Left ventricle myocardium inferior (tissue), 1 donor: ENCODE measurements around the gene KIAA1958. TPM values are rescaled to one million over a fixed set of nuclear protein-coding genes. Genes with fewer than 3 reads are reported as not detected.
A peak's percentile ranks its signal among the peaks of the same experiment; 100 is the strongest.

Source experiments
- DNase-seq: peaks from one replicate; pipeline ENCODE4 v3.0.0-alpha.2; 2020
- H3K27ac ChIP-seq: fragments of 200-600 bp; replicated peaks from 2 replicates; pipeline ENCODE4 v1.8.0; 2021
- H3K27me3 ChIP-seq: fragments of 200-600 bp; 2 replicates; pipeline ENCODE4 v1.8.0; 2021; ENCODE audit warnings: low read depth
- H3K36me3 ChIP-seq: fragments of 200-600 bp; 2 replicates; pipeline ENCODE4 v1.8.0; 2021
- H3K4me1 ChIP-seq: fragments of 200-600 bp; 2 replicates; pipeline ENCODE4 v1.8.0; 2021
- H3K4me3 ChIP-seq: fragments of 200-600 bp; 2 replicates; pipeline ENCODE4 v1.8.0; 2021; ENCODE audit warnings: mild to moderate bottlenecking, moderate library complexity
- H3K9me3 ChIP-seq: fragments of 200-600 bp; replicated peaks from 2 replicates; pipeline ENCODE4 v1.8.0; 2021
- CTCF ChIP-seq: fragments of 200-600 bp; IDR thresholded peaks from 2 replicates; pipeline ENCODE4 v1.8.0; 2021; ENCODE audit warnings: antibody characterized with exemption, mild to moderate bottlenecking, borderline replicate concordance
- intact Hi-C: fragments of 100-400 bp; cut with micrococcal nuclease; formaldehyde crosslinking; loops from one replicate; pipeline ENCODE4 v1.11.0; 2022
- total RNA-seq: library from RNA; stranded (reverse); fragmentation: NEBNext Ultra II Directional; extraction: Animal tissue kit (Norgen Biotek cat#: 25700); gene quantifications from one replicate; pipeline ENCODE4 v1.2.1, GENCODE V29; 2021
- donor health status: DM: no; HTN: yes; CAD: no; lungs with severe emphysema.

KIAA1958 gene
- total RNA-seq, 1 donor from 2014 or later, result 5.6 TPM

- intact Hi-C loops, result no loop called here
- peaks cover 15% of the 10 kb centered on the region for H3K4me1 ChIP-seq
- no peaks in the 10 kb centered on the region for H3K36me3 ChIP-seq
- no peaks in the 10 kb centered on the region for H3K9me3 ChIP-seq
- H3K27ac ChIP-seq, result no peak overlapping the region
- no peak overlapping the region for H3K4me3 ChIP-seq
- TF ChIP-seq CTCF, result no peak
- DNase-seq, result no peak
- H3K27me3 ChIP-seq, result no peaks in the 10 kb centered on the region
Measured at GRCh38 chr9:112546149-112547012, 59.8 kb downstream of the KIAA1958 start.

DNA sequence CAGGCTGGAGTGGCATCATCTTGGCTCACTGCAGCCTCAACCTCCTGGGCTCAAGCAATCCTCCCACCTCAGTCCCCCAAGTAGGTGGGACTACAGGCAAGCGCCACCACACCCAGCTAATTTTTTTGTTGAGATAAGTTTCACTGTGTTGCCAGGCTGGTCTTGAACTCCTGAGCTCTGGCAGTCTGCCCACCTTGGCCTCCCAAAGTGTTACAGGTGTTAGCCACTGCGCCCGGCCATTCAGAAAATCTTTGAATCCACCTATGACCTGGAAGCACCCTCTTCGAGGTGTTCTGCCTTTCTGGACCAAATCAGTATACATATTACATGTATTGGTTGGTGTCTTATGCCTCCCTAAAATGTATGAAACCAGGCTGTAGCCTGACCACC lies 61.4 kb downstream of the KIAA1958 start:
- intact Hi-C loops, result no loop called here
- DNase-seq, result no peak
- Histone ChIP-seq H3K36me3 (no peaks in the 10 kb centered on the region), H3K9me3 (no peaks in the 10 kb centered on the region), H3K27ac (no peak overlapping the region), H3K4me3 (no peak overlapping the region), H3K4me1 (peaks cover 29% of the 10 kb centered on the region), H3K27me3 (no peaks in the 10 kb centered on the region)
- no peak for TF ChIP-seq CTCF

DNA sequence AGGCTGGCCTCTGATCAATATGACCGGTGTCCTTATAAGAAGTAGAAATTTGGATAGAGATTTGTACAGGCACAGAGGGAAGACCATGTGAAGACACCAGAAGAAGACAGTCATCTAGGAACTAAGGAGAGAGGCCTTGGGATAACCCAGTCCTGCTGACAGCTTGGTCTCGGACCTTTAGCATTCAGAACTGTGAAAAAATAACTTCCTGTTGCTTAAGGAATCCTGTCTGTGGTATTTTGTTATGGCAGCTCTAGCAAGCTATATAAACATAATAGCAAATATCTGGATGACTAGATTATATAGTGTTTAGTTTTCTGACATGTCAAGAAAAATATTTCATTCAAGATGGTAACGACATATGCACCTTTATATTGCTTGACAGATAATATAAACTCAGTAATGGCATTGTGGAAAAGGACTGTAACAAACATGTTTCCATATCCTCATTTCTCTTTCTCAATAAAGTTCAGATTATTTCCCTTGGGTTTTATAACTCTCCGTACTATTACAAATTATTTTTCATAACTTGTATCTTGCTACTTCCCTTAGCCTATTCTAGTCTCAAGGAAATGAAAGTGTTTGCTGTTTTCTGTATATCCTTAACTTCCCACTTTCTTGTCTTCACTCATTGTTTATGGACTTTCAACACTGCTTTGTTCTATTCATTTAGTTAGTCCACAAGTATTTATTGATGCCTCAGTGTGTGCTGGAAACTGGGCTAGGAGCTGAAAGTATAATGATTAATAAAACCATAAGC lies 62.4 kb downstream of the KIAA1958 start:
- no peak for DNase-seq
- no peak for TF ChIP-seq CTCF
- H3K4me3 ChIP-seq, result no peak overlapping the region
- H3K27me3 ChIP-seq, result no peaks in the 10 kb centered on the region
- intact Hi-C loops, result no loop called here
- peaks cover 37% of the 10 kb centered on the region for H3K4me1 ChIP-seq
- H3K27ac ChIP-seq, result no peak overlapping the region
- no peaks in the 10 kb centered on the region for H3K9me3 ChIP-seq
- no peaks in the 10 kb centered on the region for H3K36me3 ChIP-seq

- Histone ChIP-seq H3K27ac (no peak overlapping the region), H3K27me3 (no peaks in the 10 kb centered on the region), H3K4me3 (no peak overlapping the region), H3K36me3 (no peaks in the 10 kb centered on the region), H3K4me1 (peaks cover 37% of the 10 kb centered on the region), H3K9me3 (no peaks in the 10 kb centered on the region)
- TF ChIP-seq CTCF, result no peak
- intact Hi-C loops, result no loop called here
- DNase-seq, result no peak
Measured at GRCh38 chr9:112550531-112550930, 63.9 kb downstream of the KIAA1958 start.

DNA sequence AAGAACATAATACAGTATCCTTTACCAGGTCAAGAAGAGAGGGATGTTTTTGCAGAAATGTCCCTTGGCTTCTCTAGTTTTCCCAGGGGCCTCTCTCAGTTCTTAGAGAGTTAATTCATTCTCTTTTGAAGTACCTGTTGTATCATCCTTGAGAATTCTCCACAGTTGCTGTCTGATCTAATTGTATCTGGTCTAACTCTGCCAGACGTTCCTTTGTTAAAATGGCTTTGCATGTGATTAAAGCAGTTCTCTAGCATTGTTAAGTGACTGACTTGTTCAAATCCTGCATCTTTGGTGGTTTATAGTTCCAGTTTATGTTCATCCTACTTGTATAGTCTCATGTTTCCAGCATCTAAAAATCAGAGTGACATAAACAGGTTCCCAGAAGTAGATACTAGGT lies 65.0 kb downstream of the KIAA1958 start:
- Histone ChIP-seq H3K4me3 (no peak overlapping the region), H3K4me1 (peaks cover 32% of the 10 kb centered on the region), H3K36me3 (no peaks in the 10 kb centered on the region), H3K9me3 (no peaks in the 10 kb centered on the region), H3K27ac (peak overlapping the region; percentile 78), H3K27me3 (no peaks in the 10 kb centered on the region)
- intact Hi-C loops, result no loop called here
- no peak for DNase-seq
- TF ChIP-seq CTCF, result no peak
